ENCODE data around the gene DBNDD1.
"Not testable (repeated sequence)": the region's sequence is repeated elsewhere in the genome, so short reads cannot be mapped to it uniquely, and the experiment has no call there.

The DBNDD1 gene

DNA sequence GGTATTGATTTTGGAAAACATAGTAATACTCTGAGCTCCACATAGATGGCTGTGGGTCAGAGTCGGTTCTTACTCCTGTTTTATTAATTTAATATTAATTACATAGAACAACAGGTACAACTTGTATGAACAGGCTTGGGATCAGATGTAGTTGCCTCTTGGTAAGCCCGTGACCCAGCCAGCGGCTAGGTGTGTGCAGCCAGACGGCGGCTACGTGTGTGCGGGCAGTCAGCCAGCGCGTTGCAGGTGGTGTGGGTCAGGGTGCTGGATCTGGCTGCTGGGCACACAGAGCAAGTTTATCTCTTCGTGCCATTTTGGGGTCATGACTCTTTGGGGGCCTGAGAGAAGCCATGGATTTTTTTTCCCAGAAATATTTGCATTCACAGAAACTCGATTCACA lies 30.3 kb downstream of the DBNDD1 start:
- DNase-seq (ENCODE audit: low read depth) = no peak

GRCh38 chr16:89987169-89987568 lies 32.1 kb downstream of the DBNDD1 start:
- no peak for DNase-seq (ENCODE audit: low read depth)

GRCh38 chr16:89986600-89986999 lies 32.7 kb downstream of the DBNDD1 start:
- DNase-seq (ENCODE audit: low read depth) = no peak

DNA sequence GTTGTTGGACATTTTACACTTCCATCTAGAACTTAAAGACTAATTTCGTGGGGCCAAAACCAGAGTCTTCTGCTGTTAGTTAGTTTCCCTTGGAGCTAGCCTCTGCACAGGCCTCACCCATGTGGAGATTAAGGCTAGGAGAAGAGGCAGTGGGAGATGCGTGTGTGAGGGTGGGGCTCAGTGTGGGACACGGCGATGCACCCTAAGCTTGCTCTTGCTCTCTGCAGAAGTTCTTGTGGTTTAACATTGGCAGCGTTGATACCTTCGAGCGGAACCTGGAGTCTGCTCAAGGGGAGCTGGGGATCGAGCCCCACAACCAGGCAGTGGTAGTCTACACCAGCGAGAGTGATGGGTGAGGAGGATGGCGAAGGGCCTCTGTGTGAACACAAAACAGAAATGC lies 34.0 kb downstream of the DBNDD1 start:
- no peak for DNase-seq (ENCODE audit: low read depth)

GRCh38 chr16:89984216-89984615 lies 35.0 kb downstream of the DBNDD1 start:
- DNase-seq (ENCODE audit: low read depth) = no peak

- no peak for DNase-seq (ENCODE audit: low read depth)
Observed at GRCh38 chr16:89983536-89983935, 35.7 kb downstream of the DBNDD1 start.

DNA sequence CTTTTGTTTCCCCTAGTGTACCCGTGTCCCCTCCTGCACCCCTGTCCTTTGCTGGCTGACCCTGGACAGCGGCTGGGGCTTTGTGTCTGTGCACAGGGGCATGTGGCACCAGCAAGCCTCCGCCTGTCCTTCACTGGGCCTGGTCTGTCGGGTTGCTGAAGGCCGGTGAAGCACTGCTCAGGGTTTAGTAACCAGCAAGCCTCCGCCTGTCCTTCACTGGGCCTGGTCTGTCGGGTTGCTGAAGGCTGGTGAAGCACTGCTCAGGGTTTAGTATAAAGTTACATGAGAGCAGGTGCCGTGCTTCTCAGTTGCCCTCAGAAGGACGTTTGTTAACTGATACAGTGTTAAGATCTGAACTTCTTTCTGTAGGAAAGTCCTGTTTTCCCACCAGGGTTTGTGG lies 36.9 kb downstream of the DBNDD1 start:
- DNase-seq (ENCODE audit: low read depth) = no peak

DNA sequence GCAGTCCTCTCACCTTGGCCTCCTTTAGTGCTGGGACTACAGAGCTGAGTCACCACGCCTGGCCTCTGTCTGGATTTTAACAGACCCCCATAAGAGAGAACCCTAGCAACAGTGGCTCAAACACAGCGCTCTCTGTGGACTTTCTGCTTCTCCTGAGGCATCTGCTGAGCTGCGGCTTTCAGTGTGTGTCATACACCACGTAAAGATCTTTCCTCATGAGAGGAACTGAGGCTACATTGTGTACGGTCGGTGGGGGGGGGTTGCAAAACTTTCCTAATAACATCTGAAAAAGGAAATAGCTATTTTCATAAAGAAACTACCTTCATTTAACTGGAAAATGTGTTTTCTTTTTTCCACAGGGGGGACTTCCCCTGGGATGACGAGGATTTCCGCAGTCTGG lies 37.8 kb downstream of the DBNDD1 start:
- no peak for DNase-seq (ENCODE audit: low read depth)

GRCh38 chr16:89974870-89975269 lies 44.4 kb downstream of the DBNDD1 start:
- DNase-seq (ENCODE audit: low read depth) = no peak

- no peak for DNase-seq (ENCODE audit: low read depth)
Observed at GRCh38 chr16:89973654-89974335, 45.5 kb downstream of the DBNDD1 start.

DNA sequence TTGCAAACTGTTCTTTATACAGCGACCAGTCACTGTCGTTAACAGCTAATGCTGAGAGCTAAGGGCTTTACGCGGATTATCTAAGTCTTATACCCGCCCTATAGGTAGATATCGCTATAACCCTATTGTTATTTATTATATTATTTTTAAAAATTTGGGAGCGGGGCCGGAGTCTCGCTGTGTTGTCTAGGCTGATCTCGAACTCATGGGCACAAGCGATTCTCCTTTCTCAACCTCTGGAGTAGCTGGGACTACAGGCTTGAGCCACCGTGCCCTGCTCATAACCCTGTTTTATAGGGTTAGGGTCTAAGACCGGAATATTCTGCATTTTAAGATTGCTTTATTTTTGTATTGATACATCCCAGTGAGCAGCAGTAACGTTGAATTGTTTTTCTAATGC lies 46.0 kb downstream of the DBNDD1 start:
- DNase-seq (ENCODE audit: low read depth) = no peak

GRCh38 chr16:89972244-89973234 lies 46.7 kb downstream of the DBNDD1 start:
- peak; percentile 82 for DNase-seq (ENCODE audit: low read depth)

DNA sequence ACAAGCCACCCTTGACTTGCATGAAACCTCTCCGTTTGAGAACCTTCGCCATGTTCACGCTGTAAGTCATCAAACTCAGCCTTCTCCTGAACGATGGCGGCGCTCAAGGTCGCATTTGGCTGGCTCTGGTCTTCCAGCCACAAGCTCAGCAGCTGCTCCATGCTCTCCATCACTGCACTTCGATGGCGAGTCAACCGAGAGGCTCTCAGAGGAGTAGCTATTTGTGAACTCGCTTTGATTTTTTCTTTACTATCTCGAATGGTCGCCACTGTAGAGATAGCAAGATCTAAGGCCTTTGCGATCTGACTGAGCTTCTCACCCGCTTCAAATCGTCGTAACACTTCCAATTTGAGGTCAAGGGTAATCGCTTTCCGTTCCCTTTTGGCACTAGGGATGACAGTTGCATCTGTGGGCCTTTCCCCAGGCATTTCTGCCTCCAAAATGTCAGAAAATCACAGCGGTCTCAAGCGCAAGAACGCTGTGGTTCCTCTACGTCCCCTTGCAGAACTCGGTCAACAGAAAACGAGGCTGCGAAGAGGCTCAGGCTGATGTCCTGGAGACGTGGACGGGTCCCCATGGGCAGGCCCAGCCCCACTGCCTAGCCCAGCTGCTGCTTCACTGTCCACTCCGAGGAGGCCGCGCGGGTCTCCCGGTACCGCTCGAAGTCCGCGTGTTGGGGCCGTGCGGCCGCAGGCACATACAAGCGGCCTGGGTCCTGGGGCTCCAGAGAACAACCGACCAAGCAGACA lies 47.6 kb downstream of the DBNDD1 start:
- no peak for DNase-seq (ENCODE audit: low read depth)

- no peak for DNase-seq (ENCODE audit: low read depth)
Observed at GRCh38 chr16:89969741-89970410, 49.4 kb downstream of the DBNDD1 start.

- DNase-seq (ENCODE audit: low read depth) = not testable (repeated sequence)
Observed at GRCh38 chr16:89968074-89968473, 51.2 kb downstream of the DBNDD1 start.

GRCh38 chr16:89967436-89967835 lies 51.8 kb downstream of the DBNDD1 start:
- DNase-seq (ENCODE audit: low read depth) = not testable (repeated sequence)

DNA sequence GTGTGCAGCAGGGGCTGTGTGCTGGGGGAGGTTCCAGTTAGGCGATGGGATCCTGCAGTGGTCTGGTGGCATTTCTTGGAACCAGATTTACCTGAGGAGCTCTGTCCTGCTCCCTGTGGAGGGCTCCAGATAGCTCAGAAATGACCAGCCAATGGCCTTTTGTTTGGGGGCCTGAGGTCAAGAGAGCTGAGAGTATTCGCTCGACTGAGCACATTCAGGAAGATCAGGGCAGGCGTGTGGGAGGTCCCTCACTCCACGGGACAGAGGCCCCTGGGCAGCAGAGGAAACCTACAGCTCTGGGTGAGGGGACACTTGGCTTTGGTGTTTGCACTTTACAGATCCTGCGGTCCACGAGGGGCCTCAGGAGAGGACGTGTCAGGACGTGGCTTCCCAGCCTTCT lies 52.5 kb downstream of the DBNDD1 start:
- no peak for DNase-seq (ENCODE audit: low read depth)

- DNase-seq (ENCODE audit: low read depth) = no peak
Observed at GRCh38 chr16:89965447-89966225, 53.6 kb downstream of the DBNDD1 start.

DNA sequence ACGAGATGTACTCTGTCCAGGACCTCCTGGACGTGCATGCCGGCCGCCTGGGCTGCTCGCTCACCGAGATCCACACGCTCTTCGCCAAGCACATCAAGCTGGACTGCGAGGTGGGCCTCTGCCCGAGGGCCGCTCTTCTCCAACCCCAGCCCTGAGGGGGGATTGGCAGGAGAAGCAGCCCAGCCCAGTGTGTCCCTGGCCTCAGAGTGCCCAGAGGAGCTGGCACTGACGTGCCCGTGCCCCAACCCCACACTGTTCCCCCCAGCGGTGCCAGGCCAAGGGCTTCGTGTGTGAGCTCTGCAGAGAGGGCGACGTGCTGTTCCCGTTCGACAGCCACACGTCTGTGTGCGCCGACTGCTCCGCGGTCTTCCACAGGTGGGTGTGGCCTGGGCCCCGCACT lies 55.1 kb downstream of the DBNDD1 start:
- DNase-seq (ENCODE audit: low read depth) = no peak

GRCh38 chr16:89962754-89963498 lies 56.3 kb downstream of the DBNDD1 start:
- no peak for DNase-seq (ENCODE audit: low read depth)

Data from stromal cell of bone marrow (primary cell).